DND-41 (cell line): ENCODE data around the gene PACS2.

Source experiments
- EZH2 ChIP-seq: IDR thresholded peaks from 3 replicates; pipeline ENCODE4 v1.6.1; 2012; ENCODE audit warnings: borderline replicate concordance, low read depth, mild to moderate bottlenecking, moderate library complexity, low read length, inconsistent platforms; ENCODE audit not compliant: severe bottlenecking
- TF ChIP-seq, protein P1 (sequence below): IDR thresholded peaks from 2 replicates; pipeline ENCODE4 v1.5.1; 2012; ENCODE audit warnings: borderline replicate concordance, low read length, moderate library complexity, mild to moderate bottlenecking; ENCODE audit not compliant: poor library complexity, severe bottlenecking; ENCODE audit errors: extremely low read depth

DNA sequence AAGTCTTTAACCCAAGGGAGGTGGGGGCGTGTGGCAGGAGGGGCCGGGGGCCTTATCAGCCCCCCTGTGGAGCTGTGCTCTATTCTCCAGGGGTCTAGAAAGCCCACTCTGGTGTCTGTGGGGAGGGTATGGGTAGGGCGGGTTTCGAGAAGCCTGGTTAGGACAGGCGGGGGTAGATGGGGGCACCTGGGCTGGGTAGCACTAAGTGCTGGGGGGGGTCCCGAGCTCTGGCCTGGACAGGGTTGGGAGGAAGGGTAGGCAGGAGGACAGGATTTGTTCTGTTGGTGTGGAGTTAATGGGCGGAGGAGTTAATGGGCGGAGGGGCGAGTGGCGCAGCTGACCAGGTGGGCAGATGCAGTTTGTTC, 2.0 kb downstream of the PACS2 start:
- TF ChIP-seq, protein P1, sequence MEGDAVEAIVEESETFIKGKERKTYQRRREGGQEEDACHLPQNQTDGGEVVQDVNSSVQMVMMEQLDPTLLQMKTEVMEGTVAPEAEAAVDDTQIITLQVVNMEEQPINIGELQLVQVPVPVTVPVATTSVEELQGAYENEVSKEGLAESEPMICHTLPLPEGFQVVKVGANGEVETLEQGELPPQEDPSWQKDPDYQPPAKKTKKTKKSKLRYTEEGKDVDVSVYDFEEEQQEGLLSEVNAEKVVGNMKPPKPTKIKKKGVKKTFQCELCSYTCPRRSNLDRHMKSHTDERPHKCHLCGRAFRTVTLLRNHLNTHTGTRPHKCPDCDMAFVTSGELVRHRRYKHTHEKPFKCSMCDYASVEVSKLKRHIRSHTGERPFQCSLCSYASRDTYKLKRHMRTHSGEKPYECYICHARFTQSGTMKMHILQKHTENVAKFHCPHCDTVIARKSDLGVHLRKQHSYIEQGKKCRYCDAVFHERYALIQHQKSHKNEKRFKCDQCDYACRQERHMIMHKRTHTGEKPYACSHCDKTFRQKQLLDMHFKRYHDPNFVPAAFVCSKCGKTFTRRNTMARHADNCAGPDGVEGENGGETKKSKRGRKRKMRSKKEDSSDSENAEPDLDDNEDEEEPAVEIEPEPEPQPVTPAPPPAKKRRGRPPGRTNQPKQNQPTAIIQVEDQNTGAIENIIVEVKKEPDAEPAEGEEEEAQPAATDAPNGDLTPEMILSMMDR: no peak
- TF ChIP-seq EZH2: no peak
